K562 (cell line): ENCODE results near the gene ICA1L. TPM values are rescaled to one million over a fixed set of nuclear protein-coding genes. Genes with fewer than 3 reads are reported as not detected.

Experiments
- ARID3A ChIP-seq: IDR thresholded peaks from 2 replicates; pipeline ENCODE4 v1.6.1; 2012; ENCODE audit warnings: low read depth, low read length, improper control_type of control experiment, borderline replicate concordance
- ATF4 ChIP-seq: fragments of 450-650 bp; formaldehyde crosslinking; IDR thresholded peaks from 2 replicates; pipeline ENCODE4 v1.4.0; 2022; ENCODE audit warnings: mild to moderate bottlenecking, moderate library complexity
- BACH1 ChIP-seq: fragments of 200-800 bp; sonication (Bioruptor generic); IDR thresholded peaks from 2 replicates; pipeline ENCODE4 v1.6.1; 2016; ENCODE audit warnings: missing genetic modification characterization, missing compliant biosample characterization
- CTBP1 ChIP-seq: fragments of 450-650 bp; IDR thresholded peaks from 2 replicates; pipeline ENCODE4 v1.6.1; 2016; ENCODE audit warnings: borderline replicate concordance
- DPF2 ChIP-seq: fragments of 450-650 bp; IDR thresholded peaks from 2 replicates; pipeline ENCODE4 v1.6.1; 2016
- FOXJ3 ChIP-seq: sonication (generic); formaldehyde crosslinking; IDR thresholded peaks from 2 replicates; pipeline ENCODE4 v1.4.0; 2020; ENCODE audit warnings: mild to moderate bottlenecking, missing genetic modification reagents
- L3MBTL2 ChIP-seq: fragments of 450-650 bp; IDR thresholded peaks from 2 replicates; pipeline ENCODE4 v1.6.1; 2016; ENCODE audit warnings: mild to moderate bottlenecking, moderate library complexity
- MBD2 ChIP-seq: sonication (generic); IDR thresholded peaks from 2 replicates; pipeline ENCODE4 v1.6.1; 2016; ENCODE audit warnings: low read depth, borderline replicate concordance
- NCOA4 ChIP-seq: fragments of 450-650 bp; IDR thresholded peaks from 2 replicates; pipeline ENCODE4 v1.6.1; 2018; ENCODE audit warnings: mild to moderate bottlenecking; ENCODE audit not compliant: partially characterized antibody
- NFXL1 ChIP-seq: fragments of 450-650 bp; formaldehyde crosslinking; IDR thresholded peaks from 2 replicates; pipeline ENCODE4 v1.4.0; 2021; ENCODE audit warnings: mild to moderate bottlenecking
- PCBP2 ChIP-seq: fragments of 200-400 bp; formaldehyde crosslinking; IDR thresholded peaks from 2 replicates; pipeline ENCODE4 v1.6.1; 2018; ENCODE audit warnings: low read length, low read depth, mild to moderate bottlenecking, moderate library complexity; ENCODE audit not compliant: poor library complexity, severe bottlenecking
- PML ChIP-seq: IDR thresholded peaks from 2 replicates; pipeline ENCODE4 v1.6.1; 2012; ENCODE audit warnings: low read length, inconsistent platforms
- POLR3A ChIP-seq: IDR thresholded peaks from 2 replicates; pipeline ENCODE4 v1.6.1; 2011; ENCODE audit warnings: borderline replicate concordance, mild to moderate bottlenecking, moderate library complexity; ENCODE audit not compliant: insufficient read length, insufficient read depth; ENCODE audit errors: extremely low read depth
- RB1 ChIP-seq: fragments of 450-650 bp; IDR thresholded peaks from 2 replicates; pipeline ENCODE4 v1.6.1; 2017; ENCODE audit warnings: low read depth, mild to moderate bottlenecking
- SIX5 ChIP-seq, 2 experiments: IDR thresholded peaks; 2 replicates each; pipeline ENCODE4 v1.6.1; 2011; ENCODE audit warnings: low read length in 2 of 2, borderline replicate concordance in 1 of 2, low read depth in 1 of 2, mild to moderate bottlenecking in 1 of 2, moderate library complexity in 1 of 2; ENCODE audit not compliant: insufficient read depth in 1 of 2
- SRSF9 ChIP-seq: fragments of 200-400 bp; formaldehyde crosslinking; IDR thresholded peaks from 2 replicates; pipeline ENCODE4 v1.6.1; 2017; ENCODE audit warnings: low read depth, low read length, borderline replicate concordance
- TAF9B ChIP-seq: fragments of 450-650 bp; IDR thresholded peaks from 2 replicates; pipeline ENCODE4 v1.6.1; 2018; ENCODE audit warnings: mild to moderate bottlenecking; ENCODE audit not compliant: partially characterized antibody
- ZBED1 ChIP-seq: IDR thresholded peaks from 2 replicates; pipeline ENCODE4 v1.6.1; 2014
- ZBTB1 ChIP-seq: sonication (generic); formaldehyde crosslinking; IDR thresholded peaks from 2 replicates; pipeline ENCODE4 v1.8.1; 2023; ENCODE audit warnings: missing genetic modification reagents, low read depth, mild to moderate bottlenecking, borderline replicate concordance
- ZNF239 ChIP-seq: fragments of 250-450 bp; sonication (Bioruptor Pico); IDR thresholded peaks from 2 replicates; pipeline ENCODE4 v1.4.0; 2020; ENCODE audit warnings: mild to moderate bottlenecking
- ZNF551 ChIP-seq: fragments of 250-450 bp; sonication (Bioruptor Pico); IDR thresholded peaks from 2 replicates; pipeline ENCODE4 v1.5.0; 2021; ENCODE audit warnings: mild to moderate bottlenecking, moderate library complexity
- ZNF766 ChIP-seq: fragments of 200-800 bp; sonication (Bioruptor generic); conservative IDR thresholded peaks from 2 replicates; pipeline ENCODE4 v1.6.1; 2016; ENCODE audit warnings: missing genetic modification characterization, missing compliant biosample characterization
- polyA plus RNA-seq, 8 experiments: library from polyadenylated mRNA; depleted of rRNA in 4 of 8; stranded (reverse) in 5 of 8; unstranded in 3 of 8; fragments of >200 nt; fragmentation: Nextera tagmentation in 2 of 8; fragmentation: Illumina TruSeq in 1 of 8; extraction: Ambion mirVana in 2 of 8; extraction: Trizol in 1 of 8; gene quantifications; 2 replicates each; pipeline versions ENCODE4 v1.2.1 to v1.2.3, GENCODE V29; 2011 to 2014; ENCODE audit warnings: inconsistent platforms in 1 of 8, missing spikeins in 1 of 8
- total RNA-seq, 7 experiments: library from RNA; depleted of rRNA in 6 of 7; stranded (reverse); fragments of >200 nt in 6 of 7; fragmentation: Illumina TruSeq in 2 of 7; extraction: Trizol in 2 of 7; gene quantifications; 2 replicates each; pipeline versions ENCODE4 v1.2.1 to v1.2.3, GENCODE V29; 2011 to 2021; ENCODE audit warnings: low replicate concordance in 1 of 7
- TF ChIP-seq, protein P1 (sequence below): fragments of 450-650 bp; conservative IDR thresholded peaks from 2 replicates; pipeline ENCODE4 v1.6.1; 2016; ENCODE audit warnings: missing genetic modification characterization, low read depth, mild to moderate bottlenecking, control low read depth, missing compliant biosample characterization
- TF ChIP-seq, protein P2 (sequence below): sonication (generic); formaldehyde crosslinking; IDR thresholded peaks from 2 replicates; pipeline ENCODE4 v1.9.0; 2022; ENCODE audit warnings: mild to moderate bottlenecking, missing genetic modification reagents

Gene ICA1L
- total and polyA plus RNA-seq, 9 of the 15 experiments (the other 6 are each of a cell fraction or from before 2014, with no cell fraction given): 0.57 to 1.7 (median 1.1) TPM

- TF ChIP-seq ZNF766 (CRISPR knock-in tag): no peak
- no peak for TF ChIP-seq MBD2
- TF ChIP-seq ARID3A: no peak
- 0 out of 2 replicates have a peak, but pooled peaks have one; percentile 14 for TF ChIP-seq RB1
- TF ChIP-seq SRSF9: no peak
- TF ChIP-seq DPF2: no peak
- no peak for TF ChIP-seq SIX5 (IDR thresholded peaks at IDR 0.05; ENCODE audit: borderline replicate concordance in 1 of 2, insufficient read depth in 1 of 2, low read depth in 1 of 2, low read length in 2 of 2)
- no peak for TF ChIP-seq PCBP2
- no peak for TF ChIP-seq ATF4 (CRISPR knock-in tag)
- TF ChIP-seq ZBED1: no peak
- TF ChIP-seq ZNF551: no peak
- TF ChIP-seq ZBTB1 (CRISPR knock-in tag): peak; percentile 89; the same call in 1 of the 2 replicates
- no peak for TF ChIP-seq BACH1 (tag)
- no peak for TF ChIP-seq NCOA4
- no peak for TF ChIP-seq POLR3A
- no peak for TF ChIP-seq TAF9B
- TF ChIP-seq, protein P1, sequence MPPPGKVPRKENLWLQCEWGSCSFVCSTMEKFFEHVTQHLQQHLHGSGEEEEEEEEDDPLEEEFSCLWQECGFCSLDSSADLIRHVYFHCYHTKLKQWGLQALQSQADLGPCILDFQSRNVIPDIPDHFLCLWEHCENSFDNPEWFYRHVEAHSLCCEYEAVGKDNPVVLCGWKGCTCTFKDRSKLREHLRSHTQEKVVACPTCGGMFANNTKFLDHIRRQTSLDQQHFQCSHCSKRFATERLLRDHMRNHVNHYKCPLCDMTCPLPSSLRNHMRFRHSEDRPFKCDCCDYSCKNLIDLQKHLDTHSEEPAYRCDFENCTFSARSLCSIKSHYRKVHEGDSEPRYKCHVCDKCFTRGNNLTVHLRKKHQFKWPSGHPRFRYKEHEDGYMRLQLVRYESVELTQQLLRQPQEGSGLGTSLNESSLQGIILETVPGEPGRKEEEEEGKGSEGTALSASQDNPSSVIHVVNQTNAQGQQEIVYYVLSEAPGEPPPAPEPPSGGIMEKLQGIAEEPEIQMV (tag): no peak
- TF ChIP-seq, protein P2, sequence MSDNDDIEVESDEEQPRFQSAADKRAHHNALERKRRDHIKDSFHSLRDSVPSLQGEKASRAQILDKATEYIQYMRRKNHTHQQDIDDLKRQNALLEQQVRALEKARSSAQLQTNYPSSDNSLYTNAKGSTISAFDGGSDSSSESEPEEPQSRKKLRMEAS (CRISPR knock-in tag): peak; percentile 56
- no peak for TF ChIP-seq ZNF239 (CRISPR knock-in tag)
- peak; percentile 57; the same call in 1 of the 2 replicates for TF ChIP-seq L3MBTL2
- TF ChIP-seq PML: no peak
- TF ChIP-seq NFXL1 (CRISPR knock-in tag): no peak
- TF ChIP-seq CTBP1: peak; percentile 59
- TF ChIP-seq FOXJ3 (CRISPR knock-in tag): no peak
Observed at GRCh38 chr2:202871300-202872141, at the start of gene ICA1L (continued).
